ENCODE data around the gene PRKCE.

PRKCE gene

GRCh38 chr2:45669032-45669486 is 17.6 kb downstream of the PRKCE start:
- no peaks in the 10 kb centered on the region for H3K27me3 Mint-ChIP-seq (ENCODE audit: low read depth)
- H3K4me1 Mint-ChIP-seq, result peaks cover 14% of the 10 kb centered on the region
- no peaks in the 10 kb centered on the region for H3K36me3 Mint-ChIP-seq (ENCODE audit: low read depth)
- no peaks in the 10 kb centered on the region for H3K9me3 Mint-ChIP-seq
- TF ChIP-seq CTCF (IDR thresholded peaks at IDR 0.05; ENCODE audit: unreplicated experiment in 3 of 3), result no peak
- peak overlapping the region; percentile 38 to 95 (median 87) for H3K27ac Mint-ChIP-seq
- no peak overlapping the region for H3K4me3 Mint-ChIP-seq

GRCh38 chr2:45670646-45671045 is 19.2 kb downstream of the PRKCE start:
- Mint-ChIP-seq H3K4me1 (peaks cover 28% of the 10 kb centered on the region), H3K27ac (no peak overlapping the region), H3K27me3 (ENCODE audit: low read depth) (peaks cover 4% of the 10 kb centered on the region), H3K4me3 (no peak overlapping the region), H3K9me3 (no peaks in the 10 kb centered on the region), H3K36me3 (ENCODE audit: low read depth) (no peaks in the 10 kb centered on the region)
- TF ChIP-seq CTCF (IDR thresholded peaks at IDR 0.05; ENCODE audit: unreplicated experiment in 3 of 3), result no peak

- peaks cover 35% of the 10 kb centered on the region for H3K4me1 Mint-ChIP-seq
- TF ChIP-seq CTCF (IDR thresholded peaks at IDR 0.05; ENCODE audit: unreplicated experiment in 3 of 3), result no peak
- no peaks in the 10 kb centered on the region for H3K9me3 Mint-ChIP-seq
- H3K36me3 Mint-ChIP-seq (ENCODE audit: low read depth), result no peaks in the 10 kb centered on the region
- peak overlapping the region in 1 of 3 experiments; percentile 22 for H3K27ac Mint-ChIP-seq
- H3K4me3 Mint-ChIP-seq, result no peak overlapping the region
- H3K27me3 Mint-ChIP-seq (ENCODE audit: low read depth), result peaks cover 4% of the 10 kb centered on the region
These were observed 20.7 kb downstream of the PRKCE start for GRCh38 chr2:45672138-45672537.

- H3K4me1 Mint-ChIP-seq, result peaks cover 29% of the 10 kb centered on the region
- H3K27me3 Mint-ChIP-seq (ENCODE audit: low read depth), result peaks cover 4% of the 10 kb centered on the region
- H3K4me3 Mint-ChIP-seq, result no peak overlapping the region
- peak overlapping the region; percentile 85 to 98 (median 95) for H3K27ac Mint-ChIP-seq
- no peaks in the 10 kb centered on the region for H3K36me3 Mint-ChIP-seq (ENCODE audit: low read depth)
- no peak for TF ChIP-seq CTCF (IDR thresholded peaks at IDR 0.05; ENCODE audit: unreplicated experiment in 3 of 3)
- H3K9me3 Mint-ChIP-seq, result no peaks in the 10 kb centered on the region
These were observed 22.8 kb downstream of the PRKCE start for GRCh38 chr2:45674035-45674816.

- Mint-ChIP-seq H3K9me3 (no peaks in the 10 kb centered on the region), H3K4me1 (peaks cover 28% of the 10 kb centered on the region), H3K27ac (peak overlapping the region; percentile 85 to 98 (median 95)), H3K4me3 (no peak overlapping the region), H3K36me3 (ENCODE audit: low read depth) (no peaks in the 10 kb centered on the region), H3K27me3 (ENCODE audit: low read depth) (peaks cover 4% of the 10 kb centered on the region)
- no peak for TF ChIP-seq CTCF (IDR thresholded peaks at IDR 0.05; ENCODE audit: unreplicated experiment in 3 of 3)
These were observed 23.9 kb downstream of the PRKCE start for GRCh38 chr2:45675263-45675812.

Data from nephron (organoid).